ENCODE data around the gene DVL1. TPM values are rescaled to one million over a fixed set of nuclear protein-coding genes. Genes with fewer than 3 reads are reported as not detected.
A peak's percentile ranks its signal among the peaks of the same experiment; 100 is the strongest.

The DVL1 gene
- total and polyA plus RNA-seq, 2 of the 13 experiments (the other 11 are each of a cell fraction or from before 2014, with no cell fraction given) = 30.8 to 60.4 TPM

DNA sequence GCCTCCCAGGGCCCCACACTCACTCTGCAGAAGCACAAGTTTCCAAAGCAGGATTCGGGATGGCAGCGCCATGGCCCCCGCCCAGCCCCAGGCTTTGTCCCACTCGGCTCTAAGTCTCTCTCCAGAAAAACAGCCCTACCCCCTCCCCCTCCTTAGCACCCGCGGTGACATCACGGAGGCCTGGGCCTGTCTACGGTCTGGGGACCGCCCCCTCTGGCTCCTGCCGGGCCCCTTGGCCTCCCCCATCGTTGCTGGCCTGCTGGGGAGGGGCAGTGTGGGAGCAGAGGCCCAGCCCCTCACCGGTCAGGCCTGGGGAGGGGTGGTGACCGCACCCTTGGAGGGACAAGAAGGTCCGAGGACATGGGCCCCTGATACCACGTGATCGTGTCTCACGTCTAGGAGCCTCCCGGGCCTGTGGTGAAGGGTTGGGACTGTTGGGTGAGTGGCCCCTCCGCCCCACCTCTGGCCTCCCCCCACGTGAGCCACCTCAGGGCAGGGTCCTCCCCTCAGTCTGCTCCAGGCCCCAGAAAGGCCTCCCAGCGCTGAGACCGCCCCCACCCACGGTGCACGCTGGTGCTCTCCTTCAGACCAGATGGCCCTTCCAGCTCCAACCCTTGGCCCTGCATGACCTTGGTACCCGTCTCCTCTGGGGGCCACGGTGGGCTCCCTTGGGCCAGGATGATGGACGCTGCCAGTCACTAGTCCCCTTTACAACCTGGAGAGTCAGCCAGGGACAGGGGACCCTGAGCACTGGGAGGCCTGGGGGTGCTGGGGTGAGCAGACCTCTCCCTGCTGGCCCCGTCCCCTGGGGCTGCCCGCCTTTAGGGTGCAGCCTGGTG is 9.4 kb upstream of the DVL1 start, which contains the start of gene MXRA8 (continued):
- TF ChIP-seq POLR2AphosphoS5 (IDR thresholded peaks at IDR 0.05; ENCODE audit: low read depth, low read length) (peak; percentile 44; the same call in 1 of the 2 replicates), ZNF709 (CRISPR knock-in tag; IDR thresholded peaks at IDR 0.05) (peak; percentile 23; the same call in 1 of the 2 replicates), ZNF619 (CRISPR knock-in tag; IDR thresholded peaks at IDR 0.05) (no peak), MAF1 (CRISPR knock-in tag; IDR thresholded peaks at IDR 0.05; ENCODE audit: borderline replicate concordance) (no peak), ZNF720 (CRISPR knock-in tag; IDR thresholded peaks at IDR 0.05) (no peak), BORCS8-MEF2B (CRISPR knock-in tag; IDR thresholded peaks at IDR 0.05) (peak; percentile 60; the same call in 1 of the 2 replicates), CEBPB (IDR thresholded peaks at IDR 0.05; ENCODE audit: borderline replicate concordance, low read depth, low read length) (no peak), FOSL2 (CRISPR knock-in tag; IDR thresholded peaks at IDR 0.05) (0 out of 2 replicates have a peak, but pooled peaks have one; percentile 8), PLRG1 (conservative IDR thresholded peaks at IDR 0.05) (no peak), AGO2 (optimal IDR thresholded peaks at IDR 0.05; ENCODE audit: low read depth, low read length) (peak; percentile 61), AKAP8 (CRISPR knock-in tag; IDR thresholded peaks at IDR 0.05) (no peak), HDAC2 (CRISPR knock-in tag; IDR thresholded peaks at IDR 0.05) (no peak), ZNF317 (CRISPR knock-in tag; IDR thresholded peaks at IDR 0.05) (peak; percentile 83; the same call in 1 of the 2 replicates)
- TF ChIP-seq, protein P1, sequence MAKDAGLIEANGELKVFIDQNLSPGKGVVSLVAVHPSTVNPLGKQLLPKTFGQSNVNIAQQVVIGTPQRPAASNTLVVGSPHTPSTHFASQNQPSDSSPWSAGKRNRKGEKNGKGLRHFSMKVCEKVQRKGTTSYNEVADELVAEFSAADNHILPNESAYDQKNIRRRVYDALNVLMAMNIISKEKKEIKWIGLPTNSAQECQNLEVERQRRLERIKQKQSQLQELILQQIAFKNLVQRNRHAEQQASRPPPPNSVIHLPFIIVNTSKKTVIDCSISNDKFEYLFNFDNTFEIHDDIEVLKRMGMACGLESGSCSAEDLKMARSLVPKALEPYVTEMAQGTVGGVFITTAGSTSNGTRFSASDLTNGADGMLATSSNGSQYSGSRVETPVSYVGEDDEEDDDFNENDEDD (CRISPR knock-in tag; IDR thresholded peaks at IDR 0.05; ENCODE audit: borderline replicate concordance) = no peak
- TF ChIP-seq, protein P2, sequence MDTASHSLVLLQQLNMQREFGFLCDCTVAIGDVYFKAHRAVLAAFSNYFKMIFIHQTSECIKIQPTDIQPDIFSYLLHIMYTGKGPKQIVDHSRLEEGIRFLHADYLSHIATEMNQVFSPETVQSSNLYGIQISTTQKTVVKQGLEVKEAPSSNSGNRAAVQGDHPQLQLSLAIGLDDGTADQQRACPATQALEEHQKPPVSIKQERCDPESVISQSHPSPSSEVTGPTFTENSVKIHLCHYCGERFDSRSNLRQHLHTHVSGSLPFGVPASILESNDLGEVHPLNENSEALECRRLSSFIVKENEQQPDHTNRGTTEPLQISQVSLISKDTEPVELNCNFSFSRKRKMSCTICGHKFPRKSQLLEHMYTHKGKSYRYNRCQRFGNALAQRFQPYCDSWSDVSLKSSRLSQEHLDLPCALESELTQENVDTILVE (CRISPR knock-in tag; IDR thresholded peaks at IDR 0.05) = peak; percentile 38; the same call in 1 of the 2 replicates
- TF ChIP-seq, protein P3, sequence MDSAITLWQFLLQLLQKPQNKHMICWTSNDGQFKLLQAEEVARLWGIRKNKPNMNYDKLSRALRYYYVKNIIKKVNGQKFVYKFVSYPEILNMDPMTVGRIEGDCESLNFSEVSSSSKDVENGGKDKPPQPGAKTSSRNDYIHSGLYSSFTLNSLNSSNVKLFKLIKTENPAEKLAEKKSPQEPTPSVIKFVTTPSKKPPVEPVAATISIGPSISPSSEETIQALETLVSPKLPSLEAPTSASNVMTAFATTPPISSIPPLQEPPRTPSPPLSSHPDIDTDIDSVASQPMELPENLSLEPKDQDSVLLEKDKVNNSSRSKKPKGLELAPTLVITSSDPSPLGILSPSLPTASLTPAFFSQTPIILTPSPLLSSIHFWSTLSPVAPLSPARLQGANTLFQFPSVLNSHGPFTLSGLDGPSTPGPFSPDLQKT (CRISPR knock-in tag; IDR thresholded peaks at IDR 0.05; ENCODE audit: borderline replicate concordance) = no peak
- TF ChIP-seq, protein P4, sequence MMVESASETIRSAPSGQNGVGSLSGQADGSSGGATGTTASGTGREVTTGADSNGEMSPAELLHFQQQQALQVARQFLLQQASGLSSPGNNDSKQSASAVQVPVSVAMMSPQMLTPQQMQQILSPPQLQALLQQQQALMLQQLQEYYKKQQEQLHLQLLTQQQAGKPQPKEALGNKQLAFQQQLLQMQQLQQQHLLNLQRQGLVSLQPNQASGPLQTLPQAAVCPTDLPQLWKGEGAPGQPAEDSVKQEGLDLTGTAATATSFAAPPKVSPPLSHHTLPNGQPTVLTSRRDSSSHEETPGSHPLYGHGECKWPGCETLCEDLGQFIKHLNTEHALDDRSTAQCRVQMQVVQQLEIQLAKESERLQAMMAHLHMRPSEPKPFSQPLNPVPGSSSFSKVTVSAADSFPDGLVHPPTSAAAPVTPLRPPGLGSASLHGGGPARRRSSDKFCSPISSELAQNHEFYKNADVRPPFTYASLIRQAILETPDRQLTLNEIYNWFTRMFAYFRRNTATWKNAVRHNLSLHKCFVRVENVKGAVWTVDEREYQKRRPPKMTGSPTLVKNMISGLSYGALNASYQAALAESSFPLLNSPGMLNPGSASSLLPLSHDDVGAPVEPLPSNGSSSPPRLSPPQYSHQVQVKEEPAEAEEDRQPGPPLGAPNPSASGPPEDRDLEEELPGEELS (CRISPR knock-in tag; IDR thresholded peaks at IDR 0.05) = no peak
- TF ChIP-seq, protein P5, sequence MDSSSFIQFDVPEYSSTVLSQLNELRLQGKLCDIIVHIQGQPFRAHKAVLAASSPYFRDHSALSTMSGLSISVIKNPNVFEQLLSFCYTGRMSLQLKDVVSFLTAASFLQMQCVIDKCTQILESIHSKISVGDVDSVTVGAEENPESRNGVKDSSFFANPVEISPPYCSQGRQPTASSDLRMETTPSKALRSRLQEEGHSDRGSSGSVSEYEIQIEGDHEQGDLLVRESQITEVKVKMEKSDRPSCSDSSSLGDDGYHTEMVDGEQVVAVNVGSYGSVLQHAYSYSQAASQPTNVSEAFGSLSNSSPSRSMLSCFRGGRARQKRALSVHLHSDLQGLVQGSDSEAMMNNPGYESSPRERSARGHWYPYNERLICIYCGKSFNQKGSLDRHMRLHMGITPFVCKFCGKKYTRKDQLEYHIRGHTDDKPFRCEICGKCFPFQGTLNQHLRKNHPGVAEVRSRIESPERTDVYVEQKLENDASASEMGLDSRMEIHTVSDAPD (CRISPR knock-in tag; IDR thresholded peaks at IDR 0.05) = no peak
- TF ChIP-seq, protein P6, sequence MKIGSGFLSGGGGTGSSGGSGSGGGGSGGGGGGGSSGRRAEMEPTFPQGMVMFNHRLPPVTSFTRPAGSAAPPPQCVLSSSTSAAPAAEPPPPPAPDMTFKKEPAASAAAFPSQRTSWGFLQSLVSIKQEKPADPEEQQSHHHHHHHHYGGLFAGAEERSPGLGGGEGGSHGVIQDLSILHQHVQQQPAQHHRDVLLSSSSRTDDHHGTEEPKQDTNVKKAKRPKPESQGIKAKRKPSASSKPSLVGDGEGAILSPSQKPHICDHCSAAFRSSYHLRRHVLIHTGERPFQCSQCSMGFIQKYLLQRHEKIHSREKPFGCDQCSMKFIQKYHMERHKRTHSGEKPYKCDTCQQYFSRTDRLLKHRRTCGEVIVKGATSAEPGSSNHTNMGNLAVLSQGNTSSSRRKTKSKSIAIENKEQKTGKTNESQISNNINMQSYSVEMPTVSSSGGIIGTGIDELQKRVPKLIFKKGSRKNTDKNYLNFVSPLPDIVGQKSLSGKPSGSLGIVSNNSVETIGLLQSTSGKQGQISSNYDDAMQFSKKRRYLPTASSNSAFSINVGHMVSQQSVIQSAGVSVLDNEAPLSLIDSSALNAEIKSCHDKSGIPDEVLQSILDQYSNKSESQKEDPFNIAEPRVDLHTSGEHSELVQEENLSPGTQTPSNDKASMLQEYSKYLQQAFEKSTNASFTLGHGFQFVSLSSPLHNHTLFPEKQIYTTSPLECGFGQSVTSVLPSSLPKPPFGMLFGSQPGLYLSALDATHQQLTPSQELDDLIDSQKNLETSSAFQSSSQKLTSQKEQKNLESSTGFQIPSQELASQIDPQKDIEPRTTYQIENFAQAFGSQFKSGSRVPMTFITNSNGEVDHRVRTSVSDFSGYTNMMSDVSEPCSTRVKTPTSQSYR (CRISPR knock-in tag; IDR thresholded peaks at IDR 0.05; ENCODE audit: borderline replicate concordance) = peak; percentile 80

Data from HepG2 (cell line).